ENCODE measurements around the gene TMSB15B. TPM values are rescaled to one million over a fixed set of nuclear protein-coding genes. Genes with fewer than 3 reads are reported as not detected.
"Not testable (repeated sequence)": the region's sequence is repeated elsewhere in the genome, so short reads cannot be mapped to it uniquely, and the experiment has no call there.

TMSB15B gene
- total RNA-seq (2021; ENCODE audit: unreplicated experiment) (10.4 TPM), Bru-seq, nascent RNA (percentile 54 among the genes with signal in this experiment), BruChase-seq, experiment 1, labeled RNA remaining after a 2-hour chase (percentile 46 among the genes with signal in this experiment), BruChase-seq, experiment 2, labeled RNA remaining after a 6-hour chase (percentile 45 among the genes with signal in this experiment)
- polyA plus RNA-seq (2012; ENCODE audit: insufficient read length): 4.1 TPM
- long read RNA-seq, partial matches to known transcripts: 4 of 6 reads
- long read RNA-seq, other reads (novel, unspliced or antisense): 2 of 6 reads

DNA sequence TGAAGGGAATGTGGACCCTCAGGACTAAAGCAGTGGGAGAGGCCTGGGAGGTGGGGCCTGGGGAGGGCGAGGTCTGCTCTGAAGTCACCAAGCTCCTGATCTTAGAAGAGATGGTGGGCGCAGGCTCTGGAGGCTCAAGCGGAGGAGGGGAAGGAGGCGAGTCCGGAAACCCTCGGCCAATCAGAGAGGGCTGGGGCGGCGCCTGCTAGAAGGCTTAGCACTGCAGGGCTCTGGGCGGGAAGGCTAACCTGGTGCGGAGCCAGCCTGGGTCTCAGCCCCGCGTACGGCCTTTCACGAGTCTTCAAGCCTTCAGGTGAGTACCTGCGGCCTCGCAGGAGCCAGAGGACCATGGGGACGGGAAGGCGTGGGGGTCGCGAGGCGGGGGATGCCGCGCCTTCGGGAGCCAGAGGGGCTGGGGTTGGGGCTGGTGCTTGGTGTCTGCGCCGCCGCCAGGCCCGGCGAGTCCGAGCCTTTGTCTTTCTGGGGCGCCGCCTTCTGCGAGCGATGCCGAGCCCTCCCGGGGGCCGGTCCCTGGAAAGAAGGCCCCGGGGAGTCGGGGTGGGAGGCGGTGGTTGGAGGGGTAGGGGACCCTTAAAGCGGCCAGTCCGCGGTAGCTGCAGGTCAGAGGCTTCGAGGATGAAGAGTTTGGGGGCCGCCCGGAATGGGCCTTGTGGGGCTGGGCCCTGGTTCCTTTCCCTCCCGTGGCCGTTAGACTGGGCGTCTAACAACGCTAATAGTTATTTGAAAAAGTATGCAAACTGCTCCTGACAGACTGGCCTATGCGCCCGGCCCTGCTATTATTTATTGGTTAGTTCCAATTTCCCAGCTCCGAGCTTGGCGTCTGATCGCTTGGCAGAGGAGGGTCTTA lies at the start of gene TMSB15B:
Gene TMSB15B (plus strand): TSS at position 217 of the 868 bp plus-strand sequence.
- H3K9me3 ChIP-seq (ENCODE audit: control insufficient read depth, insufficient read depth, low read depth, low read length); H3K4me1 ChIP-seq (ENCODE audit: control insufficient read depth, insufficient read depth, low read length); BruUV-seq (replicated peaks); intact Hi-C loops (cut with micrococcal nuclease; ENCODE audit: unreplicated experiment); H3K4me3 ChIP-seq (ENCODE audit: low read depth in 2 of 2, low read length in 2 of 2); DNase-seq (ENCODE audit: low read depth, low spot score); H3K27ac ChIP-seq (ENCODE audit: low read length); CTCF ChIA-PET; H3K27me3 ChIP-seq (ENCODE audit: control insufficient read depth, insufficient read depth, low read length); in situ Hi-C loops (cut with HindIII; ENCODE audit: low pct_unique_long_range_greater_than_20kb, low sequenced_read_pairs); H3K36me3 ChIP-seq (ENCODE audit: control insufficient read depth, insufficient read depth, low read length); POLR2A ChIA-PET: not testable (repeated sequence)
- peak; percentile 99 for ATAC-seq

- ChIA-PET CTCF (no interaction called here), POLR2A (no interaction called here)
- in situ Hi-C loops (cut with HindIII; ENCODE audit: low pct_unique_long_range_greater_than_20kb, low sequenced_read_pairs): no loop called here
- H3K27ac ChIP-seq (ENCODE audit: low read length): no peak overlapping the region
- BruUV-seq (replicated peaks): no TSS peak
- H3K27me3 ChIP-seq (ENCODE audit: control insufficient read depth, insufficient read depth, low read length): no peaks in the 10 kb centered on the region
- no peaks in the 10 kb centered on the region for H3K36me3 ChIP-seq (ENCODE audit: control insufficient read depth, insufficient read depth, low read length)
- ATAC-seq (no peak), DNase-seq (ENCODE audit: low read depth, low spot score) (no peak)
- H3K4me3 ChIP-seq (ENCODE audit: low read depth in 2 of 2, low read length in 2 of 2): no peak overlapping the region
- TF ChIP-seq, protein P1, sequence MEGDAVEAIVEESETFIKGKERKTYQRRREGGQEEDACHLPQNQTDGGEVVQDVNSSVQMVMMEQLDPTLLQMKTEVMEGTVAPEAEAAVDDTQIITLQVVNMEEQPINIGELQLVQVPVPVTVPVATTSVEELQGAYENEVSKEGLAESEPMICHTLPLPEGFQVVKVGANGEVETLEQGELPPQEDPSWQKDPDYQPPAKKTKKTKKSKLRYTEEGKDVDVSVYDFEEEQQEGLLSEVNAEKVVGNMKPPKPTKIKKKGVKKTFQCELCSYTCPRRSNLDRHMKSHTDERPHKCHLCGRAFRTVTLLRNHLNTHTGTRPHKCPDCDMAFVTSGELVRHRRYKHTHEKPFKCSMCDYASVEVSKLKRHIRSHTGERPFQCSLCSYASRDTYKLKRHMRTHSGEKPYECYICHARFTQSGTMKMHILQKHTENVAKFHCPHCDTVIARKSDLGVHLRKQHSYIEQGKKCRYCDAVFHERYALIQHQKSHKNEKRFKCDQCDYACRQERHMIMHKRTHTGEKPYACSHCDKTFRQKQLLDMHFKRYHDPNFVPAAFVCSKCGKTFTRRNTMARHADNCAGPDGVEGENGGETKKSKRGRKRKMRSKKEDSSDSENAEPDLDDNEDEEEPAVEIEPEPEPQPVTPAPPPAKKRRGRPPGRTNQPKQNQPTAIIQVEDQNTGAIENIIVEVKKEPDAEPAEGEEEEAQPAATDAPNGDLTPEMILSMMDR (IDR thresholded peaks at IDR 0.05): no peak
- TF ChIP-seq TCF7L2 (IDR thresholded peaks at IDR 0.05; ENCODE audit: low read depth, low read length): no peak
- TF ChIP-seq SIN3A (IDR thresholded peaks at IDR 0.05; ENCODE audit: borderline replicate concordance, insufficient read depth, low read depth, low read length): no peak
- TF ChIP-seq, protein P2, sequence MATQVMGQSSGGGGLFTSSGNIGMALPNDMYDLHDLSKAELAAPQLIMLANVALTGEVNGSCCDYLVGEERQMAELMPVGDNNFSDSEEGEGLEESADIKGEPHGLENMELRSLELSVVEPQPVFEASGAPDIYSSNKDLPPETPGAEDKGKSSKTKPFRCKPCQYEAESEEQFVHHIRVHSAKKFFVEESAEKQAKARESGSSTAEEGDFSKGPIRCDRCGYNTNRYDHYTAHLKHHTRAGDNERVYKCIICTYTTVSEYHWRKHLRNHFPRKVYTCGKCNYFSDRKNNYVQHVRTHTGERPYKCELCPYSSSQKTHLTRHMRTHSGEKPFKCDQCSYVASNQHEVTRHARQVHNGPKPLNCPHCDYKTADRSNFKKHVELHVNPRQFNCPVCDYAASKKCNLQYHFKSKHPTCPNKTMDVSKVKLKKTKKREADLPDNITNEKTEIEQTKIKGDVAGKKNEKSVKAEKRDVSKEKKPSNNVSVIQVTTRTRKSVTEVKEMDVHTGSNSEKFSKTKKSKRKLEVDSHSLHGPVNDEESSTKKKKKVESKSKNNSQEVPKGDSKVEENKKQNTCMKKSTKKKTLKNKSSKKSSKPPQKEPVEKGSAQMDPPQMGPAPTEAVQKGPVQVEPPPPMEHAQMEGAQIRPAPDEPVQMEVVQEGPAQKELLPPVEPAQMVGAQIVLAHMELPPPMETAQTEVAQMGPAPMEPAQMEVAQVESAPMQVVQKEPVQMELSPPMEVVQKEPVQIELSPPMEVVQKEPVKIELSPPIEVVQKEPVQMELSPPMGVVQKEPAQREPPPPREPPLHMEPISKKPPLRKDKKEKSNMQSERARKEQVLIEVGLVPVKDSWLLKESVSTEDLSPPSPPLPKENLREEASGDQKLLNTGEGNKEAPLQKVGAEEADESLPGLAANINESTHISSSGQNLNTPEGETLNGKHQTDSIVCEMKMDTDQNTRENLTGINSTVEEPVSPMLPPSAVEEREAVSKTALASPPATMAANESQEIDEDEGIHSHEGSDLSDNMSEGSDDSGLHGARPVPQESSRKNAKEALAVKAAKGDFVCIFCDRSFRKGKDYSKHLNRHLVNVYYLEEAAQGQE (IDR thresholded peaks at IDR 0.05; ENCODE audit: insufficient read depth in 1 of 2, low read depth in 2 of 2, low read length in 1 of 2): no peak
- TF ChIP-seq POLR2AphosphoS5 (IDR thresholded peaks at IDR 0.05; ENCODE audit: low read depth, low read length): no peak
- intact Hi-C loops (cut with micrococcal nuclease; ENCODE audit: unreplicated experiment): no loop called here
- no peaks in the 10 kb centered on the region for H3K4me1 ChIP-seq (ENCODE audit: control insufficient read depth, insufficient read depth, low read length)
- H3K9me3 ChIP-seq (ENCODE audit: control insufficient read depth, insufficient read depth, low read depth, low read length): no peaks in the 10 kb centered on the region
Measured at GRCh38 chrX:103913356-103914020, 48.9 kb upstream of the TMSB15B start.

Measured in Panc1 (cell line).